Central memory CD4-positive, alpha-beta T cell (primary cell): ENCODE data around the gene SHROOM3.

Experiments used
- DNase-seq: peaks from one replicate; pipeline ENCODE4 v3.0.0; 2022

The SHROOM3 gene

DNA sequence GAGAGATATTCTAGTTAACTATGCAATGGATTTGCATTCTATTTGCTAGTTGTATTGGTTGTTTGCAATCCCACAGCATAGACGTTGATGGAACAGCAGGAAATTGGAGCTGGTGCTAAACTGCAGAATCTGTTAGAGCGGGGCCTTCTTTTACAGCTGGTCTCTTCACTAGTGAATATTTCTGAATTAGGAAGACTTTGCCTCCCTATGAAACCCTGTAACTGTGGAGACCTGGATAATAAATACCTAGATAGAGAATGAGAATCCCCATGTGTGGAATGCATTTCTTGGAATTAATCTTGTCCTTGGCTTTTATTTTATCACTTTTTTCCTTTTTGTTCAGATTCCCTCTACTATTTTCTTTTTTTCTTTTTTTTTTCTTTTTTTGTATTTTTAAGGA lies 109.7 kb downstream of the SHROOM3 start:
- DNase-seq, result no peak

DNA sequence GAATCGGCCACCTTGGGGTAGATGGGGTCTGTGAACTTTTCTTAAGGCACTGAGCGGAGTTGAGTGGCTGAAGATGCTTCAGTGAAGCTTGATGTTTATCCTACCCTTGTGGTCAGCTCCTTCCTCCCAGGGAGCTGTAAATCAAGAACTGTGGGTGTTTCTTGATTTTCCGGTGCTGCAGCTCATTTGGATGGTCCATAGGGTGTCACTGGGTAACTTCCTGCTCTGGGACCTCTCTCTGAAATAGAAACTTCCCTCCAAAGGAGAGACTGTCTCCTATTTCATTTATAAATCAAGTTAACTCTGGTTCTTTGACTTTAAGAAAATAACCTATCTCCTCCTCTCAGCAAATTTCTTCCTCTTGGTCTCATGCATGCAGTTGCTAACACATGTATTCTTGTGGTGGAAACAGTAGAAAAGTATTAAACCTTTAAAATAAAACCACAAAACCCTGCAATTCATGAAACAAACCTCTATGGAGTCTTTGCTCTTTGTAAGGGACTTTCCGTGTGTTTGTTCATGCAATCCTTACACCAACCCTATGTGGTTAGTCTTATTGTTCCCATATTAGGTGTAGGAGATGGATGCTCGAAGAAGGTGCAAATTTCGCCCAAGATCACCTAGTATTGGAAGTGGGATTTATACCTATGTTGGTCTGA lies 110.3 kb downstream of the SHROOM3 start:
- DNase-seq, result no peak

DNA sequence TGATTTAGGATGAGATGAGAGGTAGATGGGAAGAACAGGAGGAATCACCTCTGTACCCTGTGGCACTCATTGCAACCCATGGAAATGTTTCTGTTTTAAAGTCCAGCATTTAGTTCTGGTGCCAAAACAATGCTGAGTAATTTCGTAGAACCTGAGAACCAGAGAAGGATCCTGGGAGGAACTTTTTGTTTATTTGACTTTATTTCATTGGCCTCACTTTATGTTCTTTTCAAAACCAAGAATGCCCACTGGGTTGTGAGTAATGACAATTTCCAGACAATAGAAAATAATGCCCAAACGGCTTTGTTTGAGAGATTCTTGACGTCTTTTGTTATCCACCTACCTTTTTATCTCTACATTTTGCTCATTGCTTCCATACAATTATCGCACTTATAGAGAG lies 111.3 kb downstream of the SHROOM3 start:
- DNase-seq, result no peak

DNA sequence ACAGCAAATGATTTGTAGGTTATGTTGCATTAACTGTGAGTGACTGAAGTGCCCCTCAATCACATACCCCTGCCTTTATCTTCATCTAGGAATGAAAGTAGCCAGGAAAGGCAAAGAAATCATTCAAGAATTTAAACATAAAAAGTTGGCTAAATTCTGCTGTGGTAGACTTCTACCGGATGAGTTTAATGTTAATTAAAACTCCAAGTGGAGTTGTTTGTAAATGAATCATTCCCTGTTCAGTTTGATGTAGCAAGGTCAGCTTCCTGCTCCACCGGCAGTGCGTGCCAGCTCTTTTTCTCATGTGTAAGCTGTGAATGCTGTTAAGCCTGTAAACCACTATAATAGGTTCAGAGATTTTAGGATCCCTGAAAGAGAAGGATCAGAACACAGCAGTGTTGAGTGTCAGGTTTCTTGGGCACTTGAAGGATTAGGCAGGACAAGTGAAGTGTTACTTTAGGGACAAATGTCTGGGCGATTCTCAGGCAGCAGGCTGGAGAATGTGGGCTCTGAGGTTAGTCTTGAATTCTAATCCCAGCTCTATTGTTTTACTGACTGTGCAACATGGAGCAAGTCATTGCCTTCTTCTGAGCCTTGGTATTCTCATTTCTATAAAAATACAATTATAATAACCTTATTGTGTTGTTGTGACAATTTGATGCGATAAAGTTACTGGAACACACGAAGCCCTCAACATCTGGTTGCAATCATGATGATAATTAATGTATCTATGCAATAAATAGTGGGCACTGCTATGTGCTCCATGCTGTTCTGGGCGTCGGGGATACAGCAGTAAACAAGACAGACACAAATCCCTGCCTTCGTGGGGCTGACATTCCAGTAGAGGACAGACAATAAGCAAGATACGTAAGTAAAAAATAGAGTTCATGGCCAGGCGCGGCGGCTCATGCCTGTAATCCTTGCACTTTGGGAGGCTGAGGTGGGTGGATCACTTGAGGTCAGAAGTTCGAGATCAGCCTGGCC lies 112.0 kb downstream of the SHROOM3 start:
- no peak for DNase-seq

DNA sequence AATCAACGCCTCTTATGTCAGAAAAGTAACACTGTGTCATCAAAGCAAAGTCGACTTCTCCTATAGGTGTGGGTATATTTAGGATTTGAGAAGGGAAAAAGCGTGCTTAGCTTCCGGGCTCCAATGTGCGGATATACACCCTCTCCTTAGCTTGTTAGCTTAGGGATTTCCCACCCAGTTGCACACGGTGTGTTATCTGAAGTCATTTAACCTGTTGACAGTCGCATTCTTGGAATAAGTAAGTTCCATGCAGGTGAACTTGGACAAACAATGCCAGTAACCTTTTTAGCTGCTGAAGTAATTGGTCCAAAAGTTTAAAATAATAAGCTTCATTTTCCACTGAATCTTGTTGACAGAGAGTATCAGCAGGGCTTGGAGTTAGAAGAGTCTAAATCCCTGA lies 113.7 kb downstream of the SHROOM3 start:
- no peak for DNase-seq

DNA sequence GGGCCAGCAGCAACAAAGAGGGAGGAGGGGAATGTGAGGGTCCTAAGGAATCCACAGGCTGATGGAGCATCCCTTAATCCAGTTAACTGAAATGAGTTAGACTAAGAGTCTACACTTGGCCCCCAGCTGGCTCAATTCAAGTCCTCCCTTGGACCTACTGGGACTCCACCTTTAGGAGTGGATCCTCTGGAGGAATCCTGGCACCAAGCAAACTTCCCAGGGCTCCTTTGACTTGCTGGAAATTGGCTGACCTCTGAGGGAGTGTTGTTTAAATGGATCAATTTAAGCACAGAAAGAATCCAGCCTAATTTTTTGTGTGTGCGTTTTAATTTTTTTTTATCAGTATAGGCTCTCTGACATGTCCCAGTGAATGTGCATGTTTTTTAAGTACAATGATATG lies 114.7 kb downstream of the SHROOM3 start:
- no peak for DNase-seq

DNA sequence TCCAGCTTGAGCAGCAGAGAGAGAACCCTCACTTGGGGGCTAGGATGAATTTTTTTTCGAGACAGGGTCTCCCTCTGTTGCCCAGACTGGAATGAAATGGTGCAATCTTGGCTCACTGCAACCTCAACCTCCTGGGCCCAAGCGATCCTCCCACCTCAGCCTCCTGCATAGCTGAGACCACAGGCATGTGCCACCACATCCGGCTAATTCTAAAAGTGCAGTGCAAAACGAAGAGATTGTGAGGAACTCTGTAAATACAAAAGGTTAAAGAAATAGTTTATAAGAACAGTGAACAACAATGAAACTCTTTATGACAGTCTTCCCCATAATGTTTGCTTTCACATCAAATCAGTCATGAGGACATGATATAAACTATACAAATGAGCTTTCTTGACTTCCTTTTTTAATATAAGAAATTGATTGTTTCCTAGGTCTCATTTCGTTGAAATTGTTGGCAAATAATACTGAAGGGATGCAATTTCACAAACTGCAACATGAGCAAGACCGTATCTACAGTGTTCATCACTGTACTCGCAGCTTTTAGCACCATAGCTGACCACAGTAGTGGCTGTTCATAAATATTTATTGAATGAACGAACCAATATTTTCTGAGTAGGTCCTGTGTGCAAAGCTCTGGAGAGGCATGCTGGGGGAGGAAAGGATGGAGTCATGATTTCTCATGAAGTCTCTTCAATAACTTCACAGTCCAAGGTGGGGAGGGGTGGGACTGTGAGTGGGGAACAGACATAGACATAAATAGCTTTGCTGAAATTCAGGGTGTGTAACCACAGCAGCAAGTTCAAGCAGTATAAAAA lies 116.1 kb downstream of the SHROOM3 start:
- no peak for DNase-seq

DNA sequence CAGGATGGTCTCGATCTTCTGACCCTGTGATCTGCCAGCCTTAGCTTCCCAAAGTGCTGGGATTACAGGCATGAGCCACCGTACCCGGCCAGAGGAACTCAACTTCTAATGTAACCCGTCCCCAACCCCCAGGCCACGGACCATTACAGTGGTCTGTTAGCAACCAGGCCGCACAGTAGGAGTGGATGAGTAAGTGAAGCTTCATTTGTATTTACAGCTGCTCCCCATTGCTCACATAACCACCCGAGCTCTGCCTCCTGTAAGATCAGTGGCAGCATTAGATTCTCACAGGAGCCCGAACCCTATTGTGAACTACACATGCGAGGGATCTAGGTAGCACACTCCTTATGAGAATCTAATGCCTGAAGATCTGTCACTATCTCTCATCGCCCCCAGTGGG lies 119.6 kb downstream of the SHROOM3 start:
- DNase-seq, result no peak

DNA sequence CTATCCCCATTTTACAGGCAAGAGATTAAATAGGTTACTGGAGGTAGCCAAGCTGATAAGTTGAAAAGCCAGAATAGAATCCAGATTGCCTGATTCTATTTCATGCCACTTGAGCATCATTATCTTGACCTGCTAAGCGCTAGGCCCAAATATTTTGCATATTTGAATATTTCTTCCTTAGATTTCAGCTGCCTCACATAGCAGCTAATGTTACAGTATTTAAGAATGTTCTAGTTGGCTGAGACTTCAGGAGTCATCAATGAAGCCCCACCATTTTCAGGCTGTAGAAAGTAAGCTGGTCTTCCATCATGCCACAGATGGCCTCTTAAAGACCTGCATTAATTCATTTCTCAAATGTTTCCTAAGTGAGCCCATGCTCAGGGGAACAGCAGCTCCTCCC lies 121.4 kb downstream of the SHROOM3 start:
- DNase-seq, result no peak

DNA sequence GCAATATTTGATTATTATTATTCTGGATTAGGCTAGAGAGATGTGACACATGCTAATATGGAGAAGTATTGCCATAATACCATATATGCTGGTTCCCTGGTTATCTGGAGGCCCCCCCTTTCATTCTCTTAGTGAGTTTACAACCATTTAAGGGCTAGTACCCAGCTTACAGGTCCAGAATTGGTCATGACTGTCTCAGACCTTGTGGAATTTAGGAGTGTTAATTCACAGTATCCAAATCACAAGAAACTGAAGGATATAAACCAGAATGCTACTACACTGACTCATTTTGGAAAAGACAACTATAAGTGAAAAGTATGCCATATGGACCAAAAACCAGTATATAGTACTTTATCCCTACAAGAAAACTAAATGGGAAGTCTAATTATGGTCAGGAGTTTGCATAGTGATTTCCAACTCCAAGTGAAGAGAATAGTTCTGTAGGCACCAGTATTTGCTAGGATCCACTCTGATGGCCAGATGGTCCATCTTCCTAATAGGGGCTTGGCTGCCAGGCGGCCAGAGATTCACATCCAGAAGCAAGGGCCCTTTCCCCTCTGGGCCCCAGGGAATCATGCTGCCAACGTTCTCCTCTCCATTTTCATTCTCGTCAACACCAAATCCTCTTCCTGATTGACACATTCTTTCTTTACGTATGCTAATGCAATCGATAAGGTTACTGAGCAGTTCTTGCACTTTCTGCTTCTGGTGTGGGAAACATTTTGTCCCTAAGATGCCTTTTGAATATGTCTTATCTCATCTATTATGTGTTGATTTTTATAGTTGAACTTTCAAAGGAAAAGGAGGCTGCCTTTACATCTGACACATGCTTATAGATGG lies 123.6 kb downstream of the SHROOM3 start:
- no peak for DNase-seq

DNA sequence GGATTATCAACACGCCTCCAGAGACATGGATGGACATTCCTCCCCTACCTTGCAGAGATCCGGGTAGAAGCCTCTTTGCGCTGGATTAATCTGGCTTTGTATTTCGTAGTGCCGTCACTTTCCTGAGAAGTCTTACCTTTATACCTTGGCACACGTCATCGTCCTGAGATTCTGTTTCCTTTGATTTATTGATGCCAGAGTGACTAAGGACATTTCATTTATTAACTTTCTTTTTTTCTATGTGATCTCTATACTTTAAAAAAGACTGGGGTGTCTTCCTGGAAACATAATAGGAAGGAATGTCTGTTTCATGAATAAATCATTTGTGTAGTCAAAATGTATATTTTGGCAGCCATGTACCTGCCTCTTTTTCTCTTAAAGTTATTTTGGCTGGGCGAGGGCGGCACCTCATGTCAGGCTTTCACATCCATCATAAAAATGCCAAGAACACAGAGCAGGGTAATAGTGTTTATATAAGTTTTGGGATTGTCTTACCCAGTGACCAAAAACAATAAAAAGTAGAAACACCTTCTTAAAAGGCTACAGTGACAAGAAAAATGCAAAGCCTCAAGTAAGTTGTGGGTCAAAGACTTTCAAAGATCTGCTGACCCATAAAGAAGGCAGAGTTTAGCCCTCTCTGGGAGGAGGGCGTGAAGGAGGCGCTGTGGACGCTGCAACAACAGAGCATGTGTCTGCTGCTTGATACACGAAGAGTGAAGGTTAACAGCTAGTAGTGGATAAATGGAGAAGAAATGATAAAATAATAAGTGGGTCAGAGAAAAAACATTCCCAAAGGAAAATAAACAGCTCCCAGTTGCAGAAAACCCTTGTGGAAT lies 124.4 kb downstream of the SHROOM3 start:
- no peak for DNase-seq

DNA sequence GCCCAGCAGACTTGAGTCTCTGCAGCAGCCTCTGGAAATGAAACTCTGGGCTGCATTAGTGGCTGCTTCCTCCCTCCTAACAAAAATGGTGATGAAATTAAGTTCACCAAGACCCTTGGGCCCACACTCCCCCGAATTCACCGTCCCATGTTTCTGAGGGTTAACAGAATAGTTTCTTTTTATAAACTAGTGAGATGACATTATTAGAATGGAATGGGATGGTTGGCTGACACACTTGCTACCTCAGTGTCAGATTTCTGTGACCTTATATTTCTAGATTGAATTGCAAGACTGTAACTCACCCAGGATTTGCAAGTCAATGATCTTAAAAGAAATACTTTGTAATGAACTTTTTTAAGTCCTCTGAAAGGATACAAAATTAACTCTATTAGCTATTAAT lies 127.1 kb downstream of the SHROOM3 start:
- DNase-seq, result no peak

DNA sequence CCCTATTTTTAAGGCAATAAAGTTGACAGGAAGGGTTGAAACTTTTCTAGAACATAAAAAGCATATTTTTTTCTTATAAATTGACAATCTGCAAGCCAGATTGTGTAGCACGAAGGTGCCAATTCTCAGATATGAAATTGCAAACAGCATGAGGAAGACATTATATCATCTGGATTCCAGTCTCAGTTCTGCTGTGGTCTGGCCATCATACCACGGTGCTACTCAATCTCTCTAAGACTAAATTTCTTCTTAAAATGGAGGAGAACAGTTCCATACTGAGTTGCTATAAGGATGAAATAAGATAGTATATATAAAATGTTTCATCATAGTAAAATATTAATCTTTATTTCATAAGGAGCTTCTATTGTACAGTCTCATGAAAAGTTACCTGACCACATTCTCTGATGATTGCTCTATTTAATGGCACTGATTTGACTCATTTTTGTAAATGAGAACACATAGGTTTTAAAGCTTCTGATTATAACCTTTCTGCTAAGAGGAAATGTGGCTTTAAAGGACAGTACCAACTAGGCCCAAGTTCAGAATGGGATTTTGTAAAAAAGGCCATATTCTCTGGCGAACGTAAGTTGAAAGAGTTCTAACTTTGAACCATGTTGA lies 127.9 kb downstream of the SHROOM3 start:
- DNase-seq, result no peak

DNA sequence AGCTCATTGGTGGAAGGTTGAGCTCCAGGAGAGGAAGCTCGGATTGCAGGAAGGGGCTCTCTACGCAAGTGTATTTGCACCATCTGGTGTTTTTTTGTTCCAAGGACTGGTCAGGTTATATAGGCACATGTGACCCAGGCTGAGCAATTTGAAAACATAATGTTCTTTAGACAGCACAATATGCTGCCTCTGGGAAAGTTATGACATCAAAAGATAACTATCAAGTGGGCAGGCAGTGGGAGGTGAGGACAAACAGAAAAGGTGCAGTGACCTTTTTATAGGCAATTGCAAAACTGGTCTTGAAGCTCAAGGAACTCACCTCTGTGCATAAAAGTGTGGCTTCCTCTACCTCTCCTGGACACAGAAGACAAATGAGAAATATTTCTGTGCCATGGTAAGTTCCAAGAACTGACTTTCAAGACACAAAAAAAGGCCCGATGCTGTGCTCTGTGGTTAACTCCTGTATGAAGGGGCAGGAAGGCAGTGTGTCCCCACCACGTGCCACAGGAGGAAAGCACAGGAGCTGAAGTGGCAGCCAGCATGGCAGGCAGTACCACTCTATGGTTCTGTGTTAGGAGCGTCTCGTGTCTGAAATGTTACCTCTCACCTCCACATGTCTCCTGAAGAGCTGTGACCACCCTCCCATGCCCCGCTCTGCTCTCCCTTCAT lies 128.6 kb downstream of the SHROOM3 start:
- DNase-seq, result no peak

DNA sequence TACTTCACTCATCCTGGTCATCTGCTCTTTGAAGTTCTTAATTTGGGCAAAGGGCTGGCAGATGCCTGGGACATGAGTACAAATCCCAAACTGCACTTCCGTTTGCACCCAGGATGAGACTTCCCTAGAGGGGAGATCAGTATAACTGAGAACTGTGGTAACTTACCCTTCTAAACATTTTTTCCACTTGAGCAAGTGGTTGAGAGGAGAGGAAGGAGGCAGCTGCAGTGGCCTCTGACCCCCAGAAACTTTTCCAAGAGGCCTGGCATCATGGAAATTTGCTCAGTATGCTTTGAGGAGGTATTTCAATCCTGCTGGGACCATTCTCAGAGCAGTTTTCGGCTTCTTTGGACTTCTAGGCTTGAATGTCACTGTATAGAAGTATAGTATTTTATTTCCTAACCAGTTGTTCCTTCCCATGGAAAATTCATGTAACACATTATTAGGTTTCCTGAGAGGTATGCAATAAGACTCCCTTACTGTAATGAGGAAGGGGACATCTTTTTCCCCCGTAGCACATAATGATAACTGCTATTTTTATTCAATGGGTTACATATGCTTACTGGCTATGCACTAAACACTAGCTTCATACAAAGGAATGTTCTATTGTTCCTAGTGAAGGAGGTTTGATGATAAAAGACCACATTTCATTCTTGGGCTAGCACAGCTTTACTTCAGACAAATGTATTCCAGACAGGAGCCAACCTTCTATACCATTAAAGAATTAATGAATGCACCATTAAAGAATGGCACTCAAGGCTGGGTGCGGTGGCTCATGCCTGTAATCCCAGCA lies 129.3 kb downstream of the SHROOM3 start:
- DNase-seq, result no peak

DNA sequence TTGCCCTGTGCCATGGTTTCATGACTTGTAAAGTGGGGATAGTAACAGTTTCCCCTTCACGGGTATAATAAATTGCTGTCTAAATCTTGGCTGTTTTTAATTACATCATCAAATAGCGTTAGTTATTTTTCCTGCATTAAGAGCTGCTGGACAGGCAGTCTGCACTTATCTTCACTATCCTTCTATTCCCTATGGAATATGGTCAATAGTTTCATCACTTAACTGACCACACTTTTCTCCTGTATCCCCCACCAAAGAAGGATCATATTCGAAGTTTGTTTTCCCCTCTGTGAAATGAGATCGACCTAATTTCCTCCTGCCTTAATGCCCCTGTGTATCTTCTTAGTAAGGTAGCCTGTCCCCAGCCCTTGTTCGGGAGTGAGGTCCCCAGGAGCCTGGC lies 133.2 kb downstream of the SHROOM3 start:
- no peak for DNase-seq

DNA sequence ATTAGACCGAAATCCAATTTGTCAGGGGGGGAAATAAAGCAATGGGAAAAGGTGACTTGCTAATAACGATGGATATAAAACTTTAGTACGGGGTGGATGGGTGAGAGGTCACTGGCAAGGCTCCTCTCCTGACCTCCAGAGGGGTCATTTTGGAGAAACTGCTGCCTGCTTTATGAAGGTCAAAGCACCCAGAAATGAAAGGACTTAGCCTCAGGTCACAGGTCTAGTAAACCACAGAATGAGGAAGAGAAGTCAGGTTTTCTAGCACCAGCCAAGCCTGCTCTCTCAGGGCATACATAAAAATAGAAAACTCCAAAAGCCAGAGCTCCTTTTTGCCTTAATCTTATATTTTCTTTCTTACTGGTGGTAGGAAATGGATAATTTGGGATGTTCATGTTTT lies 134.2 kb downstream of the SHROOM3 start:
- DNase-seq, result no peak

DNA sequence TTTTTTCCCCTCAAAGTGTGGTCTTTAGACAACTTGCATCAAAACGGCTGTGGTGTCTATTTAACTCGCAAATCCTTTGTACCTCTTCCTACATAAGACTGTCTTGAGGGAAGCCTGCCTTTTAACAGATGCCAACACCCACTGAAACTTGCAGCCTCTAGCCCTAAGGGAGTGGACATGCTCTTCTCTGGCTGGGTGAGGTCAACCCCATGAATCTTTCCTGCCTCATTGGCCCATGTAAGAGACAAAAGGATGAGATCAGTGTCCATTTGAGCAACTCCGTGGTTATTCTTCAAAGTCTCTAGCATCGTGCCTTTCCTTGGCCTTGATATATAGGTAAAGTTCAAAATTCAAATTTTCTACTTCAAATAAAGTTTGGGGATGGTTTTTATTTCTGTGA lies 134.7 kb downstream of the SHROOM3 start:
- DNase-seq, result no peak

DNA sequence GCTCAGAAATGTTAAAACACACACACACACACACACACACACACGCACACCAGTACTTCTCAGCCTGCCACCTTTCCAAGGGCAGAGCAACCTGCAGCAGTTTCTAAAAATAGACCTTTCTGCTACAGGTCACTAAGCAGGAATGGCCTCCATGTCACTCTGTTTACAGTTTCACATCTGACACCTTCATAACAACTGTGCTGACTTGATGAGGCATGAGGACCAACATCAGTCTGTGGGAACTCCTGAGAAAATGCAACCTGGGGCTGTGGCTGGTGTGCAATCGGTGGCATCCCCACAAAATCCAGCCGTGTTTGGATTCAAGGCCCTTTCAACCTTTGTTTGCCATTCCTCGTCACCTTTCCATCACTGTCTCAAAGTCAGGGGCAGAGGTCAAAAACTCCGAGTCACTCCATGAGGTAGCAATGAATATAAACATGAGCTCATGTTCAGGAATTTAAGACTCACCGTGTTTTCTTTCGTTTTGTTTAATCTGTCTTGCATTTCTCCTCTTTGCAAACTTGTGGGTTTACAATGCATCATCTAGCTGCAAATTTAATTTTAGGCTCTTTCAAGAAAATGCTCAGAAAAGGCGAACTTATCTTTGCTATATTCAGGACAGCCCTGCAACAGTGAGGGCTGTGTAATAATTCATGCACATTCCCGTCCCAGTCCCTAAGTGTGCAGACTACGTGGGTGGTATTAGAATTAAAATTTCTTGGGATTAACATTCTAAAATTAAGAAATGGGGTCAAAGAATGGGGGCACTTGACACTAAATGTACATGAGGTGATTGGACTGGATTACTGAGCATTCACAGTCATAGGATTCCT lies 135.3 kb downstream of the SHROOM3 start:
- DNase-seq, result no peak
